Suprapubic skin (tissue), 4 donors: ENCODE results near the gene MT1M. TPM values are rescaled to one million over a fixed set of nuclear protein-coding genes. Genes with fewer than 3 reads are reported as not detected.

Source experiments
- DNase-seq, 2 donors: peaks; one replicate each; pipeline ENCODE4 v3.0.0-alpha.2; 2019; ENCODE audit warnings: low spot score in 2 of 2
- H3K27ac ChIP-seq: fragments of 200-600 bp; sonication (generic); one replicate; pipeline ENCODE4 v1.5.1; 2019
- H3K27me3 ChIP-seq: fragments of 200-600 bp; sonication (generic); one replicate; pipeline ENCODE4 v1.5.1; 2019
- H3K36me3 ChIP-seq: fragments of 200-600 bp; sonication (generic); one replicate; pipeline ENCODE4 v1.5.1; 2019
- H3K4me1 ChIP-seq: fragments of 200-600 bp; sonication (generic); one replicate; pipeline ENCODE4 v1.5.1; 2019
- H3K4me3 ChIP-seq: fragments of 200-600 bp; sonication (generic); one replicate; pipeline ENCODE4 v1.5.1; 2019; ENCODE audit warnings: mild to moderate bottlenecking
- H3K9me3 ChIP-seq: fragments of 200-600 bp; sonication (generic); one replicate; pipeline ENCODE4 v1.5.1; 2019
- CTCF ChIP-seq, 2 donors: fragments of 200-600 bp in 1 of 2; fragments of 450-650 bp in 1 of 2; sonication (generic) in 1 of 2; IDR thresholded peaks; one replicate each; pipeline ENCODE4 v1.5.1; 2016 to 2019; ENCODE audit warnings: antibody characterized with exemption in 2 of 2, mild to moderate bottlenecking in 1 of 2, moderate library complexity in 1 of 2
- EP300 ChIP-seq: sonication (generic); formaldehyde crosslinking; IDR thresholded peaks from one replicate; pipeline ENCODE4 v1.6.1; 2017; ENCODE audit warnings: antibody characterized with exemption
- POLR2A ChIP-seq, 2 donors: fragments of 450-650 bp; IDR thresholded peaks; one replicate each; pipeline ENCODE4 v1.6.1; 2017; ENCODE audit warnings: antibody characterized with exemption in 2 of 2, mild to moderate bottlenecking in 2 of 2, moderate library complexity in 2 of 2
- POLR2AphosphoS5 ChIP-seq, 3 donors: sonication (generic); formaldehyde crosslinking; IDR thresholded peaks; one replicate each; pipeline ENCODE4 v1.6.1; 2017; ENCODE audit warnings: antibody characterized with exemption in 3 of 3
- WGBS: methylation state at CpG from one replicate; pipeline ENCODE4 v1.1.5; 2018; 5-methylcytosine and 5-hydroxymethylcytosine counted together
- total RNA-seq, 4 donors: library from RNA; depleted of rRNA; stranded (reverse); fragments of >200 nt; gene quantifications; one replicate each; pipeline ENCODE4 v1.1.0, GENCODE V29; 2016

MT1M gene
- total RNA-seq, 4 donors from 2014 or later = 13.6 to 41.7 (median 20.5) TPM

- no peak for DNase-seq
- TF ChIP-seq EP300 (no peak), POLR2AphosphoS5 (IDR thresholded peaks at IDR 0.05) (no peak), POLR2A (IDR thresholded peaks at IDR 0.05) (no peak), CTCF (IDR thresholded peaks at IDR 0.05) (no peak)
- Histone ChIP-seq H3K4me1 (peaks cover 45% of the 10 kb centered on the region), H3K9me3 (no peaks in the 10 kb centered on the region), H3K27me3 (no peaks in the 10 kb centered on the region), H3K27ac (no peak overlapping the region), H3K4me3 (no peak overlapping the region), H3K36me3 (no peaks in the 10 kb centered on the region)
Measured at GRCh38 chr16:56613706-56614105, 18.8 kb upstream of the MT1M start.

GRCh38 chr16:56614549-56614991 is 17.9 kb upstream of the MT1M start:
- no peak for TF ChIP-seq POLR2AphosphoS5 (IDR thresholded peaks at IDR 0.05)
- no peak for TF ChIP-seq CTCF (IDR thresholded peaks at IDR 0.05)
- no peak for TF ChIP-seq POLR2A (IDR thresholded peaks at IDR 0.05)
- no peak for TF ChIP-seq EP300
- Histone ChIP-seq H3K9me3 (no peaks in the 10 kb centered on the region), H3K4me1 (peaks cover 36% of the 10 kb centered on the region), H3K4me3 (no peak overlapping the region), H3K36me3 (no peaks in the 10 kb centered on the region), H3K27me3 (no peaks in the 10 kb centered on the region), H3K27ac (no peak overlapping the region)
- no peak for DNase-seq

GRCh38 chr16:56615353-56615752 is 17.1 kb upstream of the MT1M start:
- H3K4me1 ChIP-seq = peaks cover 28% of the 10 kb centered on the region
- H3K36me3 ChIP-seq = no peaks in the 10 kb centered on the region
- no peak overlapping the region for H3K27ac ChIP-seq
- H3K27me3 ChIP-seq = no peaks in the 10 kb centered on the region
- H3K9me3 ChIP-seq = no peaks in the 10 kb centered on the region
- TF ChIP-seq CTCF (IDR thresholded peaks at IDR 0.05) = no peak
- no peak for TF ChIP-seq POLR2A (IDR thresholded peaks at IDR 0.05)
- no peak for TF ChIP-seq EP300
- TF ChIP-seq POLR2AphosphoS5 (IDR thresholded peaks at IDR 0.05) = no peak
- WGBS = 79% methylated on average over 3 of the region's 3 CpGs
- DNase-seq = no peak
- no peak overlapping the region for H3K4me3 ChIP-seq

GRCh38 chr16:56616608-56617211 is 15.7 kb upstream of the MT1M start:
- DNase-seq = no peak
- Histone ChIP-seq H3K27ac (no peak overlapping the region), H3K36me3 (no peaks in the 10 kb centered on the region), H3K27me3 (no peaks in the 10 kb centered on the region), H3K4me3 (peak overlapping the region; percentile 44), H3K9me3 (no peaks in the 10 kb centered on the region), H3K4me1 (peaks cover 15% of the 10 kb centered on the region)
- TF ChIP-seq POLR2A (IDR thresholded peaks at IDR 0.05) = no peak
- no peak for TF ChIP-seq POLR2AphosphoS5 (IDR thresholded peaks at IDR 0.05)
- no peak for TF ChIP-seq CTCF (IDR thresholded peaks at IDR 0.05)
- TF ChIP-seq EP300 = no peak
- WGBS = 62% methylated on average over 23 of the region's 23 CpGs

GRCh38 chr16:56617212-56618085 is 15.0 kb upstream of the MT1M start:
- TF ChIP-seq POLR2AphosphoS5 (IDR thresholded peaks at IDR 0.05) = peak in 1 of 3 donors; percentile 45
- TF ChIP-seq EP300 = no peak
- 14% methylated on average over 25 of the region's 41 CpGs for WGBS

More at GRCh38 chr16:56617212-56618085, 15.0 kb upstream of the MT1M start:
- Histone ChIP-seq H3K4me3 (peak overlapping the region; percentile 44), H3K27me3 (no peaks in the 10 kb centered on the region), H3K27ac (peak overlapping the region; percentile 35), H3K9me3 (no peaks in the 10 kb centered on the region), H3K36me3 (no peaks in the 10 kb centered on the region), H3K4me1 (peaks cover 15% of the 10 kb centered on the region)
- DNase-seq = no peak
